GM10847 (cell line): ENCODE data around the gene MIGA2.

Source experiments
- POLR2A ChIP-seq: IDR thresholded peaks from 2 replicates; pipeline ENCODE4 v1.6.1; 2011; ENCODE audit not compliant: insufficient read length; ENCODE audit errors: extremely low read depth

Gene MIGA2

DNA sequence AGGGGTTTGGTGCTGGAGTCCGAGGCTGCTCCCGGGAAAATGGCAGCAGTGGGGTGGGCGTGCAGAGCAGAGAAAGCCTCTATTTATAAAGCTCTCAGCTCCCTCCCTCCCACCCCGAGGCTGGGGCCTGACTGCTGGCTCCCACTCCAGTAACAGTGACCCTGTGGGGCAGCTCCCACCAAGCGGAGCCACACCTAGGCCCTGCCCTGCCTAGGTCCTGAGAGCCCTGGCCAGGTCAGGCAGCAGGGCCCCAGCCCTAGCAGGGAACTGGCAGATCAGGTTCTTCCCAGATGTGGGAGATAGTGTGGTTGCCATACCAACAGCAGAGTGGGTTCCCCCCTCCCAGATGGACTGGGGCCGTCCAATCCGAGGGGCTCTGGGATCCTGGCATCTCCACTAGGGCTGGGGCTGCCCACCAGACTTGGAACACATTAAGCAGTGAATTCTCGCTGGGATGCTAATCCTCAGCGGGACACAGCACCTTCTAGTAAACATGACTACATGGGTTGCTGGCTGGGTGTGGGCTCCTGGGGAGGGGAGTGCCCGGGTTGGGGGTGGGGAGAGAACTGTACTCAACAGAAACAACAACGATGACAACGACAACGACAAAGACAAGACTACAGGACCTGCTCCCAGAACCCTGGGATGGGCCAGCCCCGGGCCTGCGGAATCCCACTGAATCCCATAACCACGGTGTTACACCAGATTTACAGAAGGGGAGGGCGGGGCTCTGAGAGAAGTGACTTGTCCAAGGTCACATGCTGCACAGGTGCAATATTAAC is 9.8 kb upstream of the MIGA2 start:
- no peak for TF ChIP-seq POLR2A

GRCh38 chr9:129027224-129027684 is 9.2 kb upstream of the MIGA2 start:
- no peak for TF ChIP-seq POLR2A

GRCh38 chr9:129027685-129028191 is 8.7 kb upstream of the MIGA2 start:
- no peak for TF ChIP-seq POLR2A

DNA sequence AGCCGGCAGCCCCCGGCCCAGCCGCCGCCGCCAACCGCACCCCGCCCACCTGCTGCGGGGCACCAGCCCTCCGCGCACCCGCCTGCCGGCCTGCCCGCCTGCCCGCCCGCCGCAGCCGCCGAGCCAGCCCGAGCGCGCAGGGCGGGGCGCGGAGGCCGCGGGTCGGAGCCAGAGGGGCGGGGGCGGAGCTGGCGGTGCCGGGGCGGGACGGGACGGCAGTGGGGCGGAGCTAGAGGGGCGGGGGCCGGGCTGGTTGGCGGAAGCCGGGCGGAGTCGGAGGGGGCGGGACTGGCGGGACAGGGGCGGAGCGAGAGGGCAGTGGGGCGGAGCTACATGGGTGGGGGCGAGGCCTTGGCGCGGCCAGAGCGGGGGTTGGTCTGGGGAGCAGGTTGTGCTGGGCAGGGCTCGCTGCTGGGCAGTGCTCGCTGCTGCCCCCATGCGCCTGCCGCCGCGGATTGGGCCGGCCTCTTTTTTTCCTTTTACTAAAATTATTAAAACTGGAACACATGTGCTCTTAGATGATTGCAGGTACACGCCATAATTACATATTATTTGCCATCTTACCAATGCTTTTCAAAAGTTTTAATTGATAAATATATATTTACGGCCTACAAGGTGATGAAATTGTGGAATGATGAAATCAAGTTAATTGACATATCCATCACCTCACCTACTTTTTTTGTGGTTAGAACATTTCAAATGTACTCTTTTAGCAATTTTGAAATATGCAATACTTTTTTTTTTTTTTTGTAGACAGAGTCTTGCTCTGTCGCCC is 8.0 kb upstream of the MIGA2 start, which contains the start of gene SH3GLB2:
TSS of gene SH3GLB2 (minus strand) at position 140 of the 775 bp plus-strand sequence. CDS start 177 bp downstream, outside the sequence.
- no peak for TF ChIP-seq POLR2A

GRCh38 chr9:129030191-129030590 is 6.2 kb upstream of the MIGA2 start:
- no peak for TF ChIP-seq POLR2A

DNA sequence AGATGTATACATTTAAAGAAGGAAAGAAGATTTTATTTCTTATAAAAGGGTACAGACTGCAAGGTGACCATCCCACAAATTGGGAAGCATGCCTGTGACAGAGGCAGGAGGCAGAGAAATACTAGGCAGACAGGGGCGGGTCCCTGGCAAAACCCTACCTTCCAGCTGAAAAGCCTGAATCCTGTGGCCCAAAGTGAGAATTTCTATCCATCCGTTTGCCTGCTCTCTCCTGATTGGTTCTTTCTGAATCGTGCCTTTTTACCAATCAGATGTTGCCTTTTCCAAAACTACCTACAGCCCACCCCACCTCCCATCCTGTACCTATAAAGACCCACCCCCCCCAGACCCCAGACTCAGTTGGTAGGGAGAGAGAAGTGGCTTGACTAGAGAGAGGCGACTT is 4.9 kb upstream of the MIGA2 start:
- no peak for TF ChIP-seq POLR2A

DNA sequence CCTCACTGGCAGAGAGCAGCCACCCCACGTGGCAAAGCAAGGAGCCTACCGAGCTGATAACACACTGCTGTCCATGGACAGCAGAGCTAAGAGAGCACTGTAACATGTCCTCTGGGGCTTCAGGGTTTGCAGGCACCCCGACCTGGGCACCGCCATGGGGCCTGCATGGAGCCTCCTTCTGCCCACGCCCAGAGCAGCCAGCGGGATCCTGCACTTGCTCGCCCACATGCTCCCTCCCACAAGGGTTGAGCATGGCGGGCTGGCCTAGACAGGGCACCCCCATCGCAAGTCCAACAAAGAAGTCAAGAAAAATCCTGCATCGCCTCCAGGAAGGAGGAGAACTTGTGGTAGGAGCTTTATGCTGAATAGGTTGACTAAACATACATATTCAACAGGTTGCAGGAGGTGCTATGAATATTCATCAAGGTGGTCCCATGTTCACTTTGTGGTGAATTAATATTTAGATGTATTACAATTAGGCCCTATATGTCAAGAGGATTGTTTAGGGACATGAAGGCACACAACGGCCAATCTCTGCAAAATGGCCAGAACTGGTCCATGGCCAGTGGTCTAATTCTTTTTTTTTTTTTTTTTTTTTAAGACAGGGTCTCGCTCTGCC is 3.8 kb upstream of the MIGA2 start:
- TF ChIP-seq POLR2A = no peak

DNA sequence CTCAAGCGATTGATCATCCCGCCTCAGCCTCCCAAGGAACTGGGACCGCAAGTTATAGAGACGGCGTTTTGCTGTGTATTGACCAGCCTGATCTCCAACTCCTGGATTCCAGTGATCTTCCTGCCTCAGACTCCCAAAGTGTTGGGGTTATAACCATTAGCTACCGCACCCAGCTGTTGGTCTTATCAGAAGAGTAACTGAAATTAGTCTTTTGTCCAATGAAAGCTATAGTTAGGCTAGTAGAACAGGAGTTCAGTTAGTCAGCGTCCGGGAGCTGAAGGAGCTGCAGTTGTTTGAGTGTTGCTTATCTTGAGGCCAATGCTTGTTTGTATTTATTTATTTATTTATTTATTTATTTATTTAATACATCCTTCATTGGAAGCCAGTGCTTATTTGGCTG is 3.2 kb upstream of the MIGA2 start:
- TF ChIP-seq POLR2A = no peak

GRCh38 chr9:129036923-129037766 is 719 bp downstream of the MIGA2 start:
- no peak for TF ChIP-seq POLR2A

DNA sequence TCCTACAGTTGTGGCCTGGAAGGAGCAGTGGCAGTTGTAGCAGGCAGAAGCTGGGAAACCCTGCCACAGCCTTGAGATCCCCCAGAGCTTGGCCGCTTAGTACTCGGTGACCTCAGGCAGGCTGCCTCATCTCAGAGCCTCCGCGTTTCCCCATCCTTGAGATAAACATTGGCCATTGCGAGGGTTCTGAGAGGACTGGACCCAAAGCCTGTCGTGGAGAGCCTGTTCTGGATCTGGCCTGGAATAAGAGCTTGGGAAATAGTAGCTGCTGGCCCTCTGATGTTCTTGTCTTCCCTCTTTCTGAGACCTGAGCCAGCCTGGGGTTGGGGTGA is 1.3 kb downstream of the MIGA2 start:
- TF ChIP-seq POLR2A = no peak

DNA sequence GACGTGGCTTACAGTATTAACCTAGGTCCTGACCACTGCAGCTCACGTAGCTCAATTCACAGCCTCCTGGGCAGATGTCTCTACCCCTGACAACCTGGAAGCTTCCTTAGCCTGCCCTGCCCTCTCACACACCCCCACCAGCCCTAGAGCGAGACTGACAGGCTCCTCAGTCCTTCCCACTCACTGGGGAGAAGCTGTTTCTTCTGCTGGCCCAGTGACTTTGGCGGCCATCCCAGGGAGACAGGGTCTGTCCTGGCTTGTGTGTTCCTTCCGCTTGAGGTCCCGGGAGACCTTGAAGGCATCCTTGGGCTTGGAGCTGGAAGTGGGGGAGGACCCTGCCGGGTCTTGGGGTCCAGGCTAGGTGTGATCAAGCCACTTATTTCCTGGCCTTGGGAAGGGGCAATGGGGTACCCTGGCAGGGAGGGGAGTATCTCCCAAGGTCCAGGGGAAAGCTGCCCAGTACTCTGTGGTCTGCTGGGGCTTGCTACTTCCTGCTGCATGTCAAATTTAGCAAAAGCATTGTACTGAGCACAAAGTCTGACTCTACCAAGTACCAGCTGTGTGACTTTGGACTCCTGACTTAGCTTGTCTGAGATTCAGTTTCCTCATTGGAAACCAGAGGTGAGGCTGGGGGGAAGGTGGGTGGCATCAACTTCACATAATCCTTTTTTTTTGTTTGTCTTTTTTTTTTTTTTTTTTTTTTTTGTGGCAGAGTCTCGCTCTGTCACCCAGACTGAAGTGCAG is 1.9 kb downstream of the MIGA2 start:
- no peak for TF ChIP-seq POLR2A

GRCh38 chr9:129040113-129040643 is 3.8 kb downstream of the MIGA2 start:
- TF ChIP-seq POLR2A = no peak

DNA sequence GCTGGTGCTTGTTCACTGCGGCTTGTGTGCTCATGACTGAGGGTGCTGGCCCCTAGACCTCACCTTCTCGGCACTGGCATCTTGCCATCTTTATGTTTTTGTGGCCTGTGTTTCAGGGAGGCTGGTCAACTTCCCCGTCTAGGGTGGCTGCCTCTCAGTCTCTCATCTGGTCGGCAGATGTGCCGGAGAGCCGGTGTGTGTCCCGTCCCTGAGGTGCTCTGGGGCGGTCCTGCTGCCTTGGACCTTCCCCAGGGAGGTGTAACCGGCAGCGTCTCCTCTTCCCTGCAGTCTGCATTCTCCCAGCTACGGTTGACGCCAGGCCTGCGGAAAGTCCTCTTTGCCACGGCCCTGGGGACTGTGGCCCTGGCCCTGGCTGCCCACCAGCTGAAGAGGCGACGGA is 5.6 kb downstream of the MIGA2 start:
- no peak for TF ChIP-seq POLR2A

- no peak for TF ChIP-seq POLR2A
Observed at GRCh38 chr9:129052592-129052991, 16.2 kb downstream of the MIGA2 start.
